HG03469 (cell line): ENCODE measurements around the gene CCDC120.

ENCODE experiments used
- ATAC-seq: cut with Tn5 transposase; IDR thresholded peaks from one replicate; pipeline ENCODE4 v1.9.1; 2021; ENCODE audit warnings: mild to moderate bottlenecking, moderate library complexity, moderate number of reproducible peaks; ENCODE audit not compliant: unreplicated experiment

The CCDC120 gene

GRCh38 chrX:49061490-49061889, 2.7 kb downstream of the CCDC120 start:
- no peak for ATAC-seq

GRCh38 chrX:49061916-49062315, 3.1 kb downstream of the CCDC120 start:
- ATAC-seq: no peak

GRCh38 chrX:49063715-49064114, 4.9 kb downstream of the CCDC120 start:
- no peak for ATAC-seq

- ATAC-seq: no peak
Measured at GRCh38 chrX:49064303-49064702, 5.5 kb downstream of the CCDC120 start.

- ATAC-seq: no peak
Measured at GRCh38 chrX:49064735-49065134, 5.9 kb downstream of the CCDC120 start.

- ATAC-seq: no peak
Measured at GRCh38 chrX:49066278-49066677, 7.5 kb downstream of the CCDC120 start.

- no peak for ATAC-seq
Measured at GRCh38 chrX:49066690-49067089, 7.9 kb downstream of the CCDC120 start.

- ATAC-seq: no peak
Measured at GRCh38 chrX:49067285-49068120, 8.7 kb downstream of the CCDC120 start.

- ATAC-seq: no peak
Measured at GRCh38 chrX:49069038-49069437, 10.2 kb downstream of the CCDC120 start.

GRCh38 chrX:49070988-49071387, 12.2 kb downstream of the CCDC120 start:
- no peak for ATAC-seq

- ATAC-seq: no peak
Measured at GRCh38 chrX:49071877-49072711, 13.3 kb downstream of the CCDC120 start.

- no peak for ATAC-seq
Measured at GRCh38 chrX:49072712-49073095, 13.9 kb downstream of the CCDC120 start.

- peak; percentile 56 for ATAC-seq
Measured at GRCh38 chrX:49073601-49074575, 15.1 kb downstream of the CCDC120 start, which contains the start of gene PRAF2. PRAF2 (minus strand) TSS chrX:49074002; CDS start chrX:49073987, 15 bp downstream.

- no peak for ATAC-seq
Measured at GRCh38 chrX:49075347-49075746, 16.5 kb downstream of the CCDC120 start.

- ATAC-seq: no peak
Measured at GRCh38 chrX:49077941-49078340, 19.1 kb downstream of the CCDC120 start.

GRCh38 chrX:49079489-49080428, 21.0 kb downstream of the CCDC120 start, which contains the start of gene WDR45:
WDR45 (minus strand) TSS chrX:49079887; CDS start chrX:49078095, 1,792 bp downstream.
- no peak for ATAC-seq

- no peak for ATAC-seq
Measured at GRCh38 chrX:49082271-49082871, 23.6 kb downstream of the CCDC120 start.

GRCh38 chrX:49089553-49089952, 30.8 kb downstream of the CCDC120 start:
- no peak for ATAC-seq

GRCh38 chrX:49096419-49096818, 37.6 kb downstream of the CCDC120 start:
- ATAC-seq: no peak
